Putamen (tissue), 1 donor: Measurements from ENCODE around the gene ZNF20.
"Not testable (repeated sequence)": the region's sequence is repeated elsewhere in the genome, so short reads cannot be mapped to it uniquely, and the experiment has no call there.

Experiments
- DNase-seq: peaks from one replicate; pipeline ENCODE4 v3.0.0-alpha.2; 2016; ENCODE audit warnings: low spot score

The ZNF20 gene

GRCh38 chr19:12112701-12113100 is 27.4 kb downstream of the ZNF20 start:
- DNase-seq, result no peak

- no peak for DNase-seq
These were observed 28.1 kb downstream of the ZNF20 start for GRCh38 chr19:12111943-12112637.

DNA sequence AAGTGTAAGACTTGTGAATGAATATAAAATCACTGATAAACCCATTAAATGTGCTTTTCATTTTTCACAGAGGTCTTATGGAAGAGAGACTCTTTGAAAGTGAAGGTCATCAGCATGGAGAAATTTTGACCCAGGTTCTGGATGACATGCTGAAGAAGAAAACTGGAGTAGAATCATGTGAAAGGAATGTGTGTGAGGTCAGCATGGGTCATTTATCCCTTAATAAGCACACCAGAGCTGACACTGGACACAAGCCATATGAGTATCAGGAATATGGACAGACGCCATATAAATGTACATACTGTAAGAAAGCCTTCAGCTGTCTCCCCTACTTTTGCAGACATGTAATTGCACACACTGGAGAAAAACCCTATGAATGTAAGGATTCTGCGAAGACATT is 29.0 kb downstream of the ZNF20 start:
- DNase-seq, result no peak

- DNase-seq, result not testable (repeated sequence)
These were observed 36.2 kb downstream of the ZNF20 start for GRCh38 chr19:12103909-12104308.

DNA sequence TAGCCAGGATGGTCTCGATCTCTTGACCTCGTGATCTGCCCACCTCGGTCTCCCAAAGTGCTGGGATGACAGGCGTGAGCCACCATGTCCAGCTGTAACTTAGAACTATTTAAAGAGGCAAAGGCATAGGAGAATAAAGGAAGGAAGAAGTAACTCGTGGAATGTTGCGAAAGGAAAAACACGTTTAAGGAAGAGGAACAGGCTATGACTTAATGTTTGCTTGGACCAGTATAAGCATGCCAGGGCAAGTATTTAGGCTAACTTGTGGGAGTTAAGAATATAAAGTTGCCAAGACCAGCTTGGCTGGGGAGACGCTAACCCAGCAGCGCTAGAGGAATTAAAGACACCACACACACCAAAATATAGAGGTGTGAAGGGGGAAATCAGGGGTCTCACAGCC is 42.1 kb downstream of the ZNF20 start:
- DNase-seq, result no peak

GRCh38 chr19:12095111-12095790 is 44.9 kb downstream of the ZNF20 start:
- DNase-seq, result no peak

DNA sequence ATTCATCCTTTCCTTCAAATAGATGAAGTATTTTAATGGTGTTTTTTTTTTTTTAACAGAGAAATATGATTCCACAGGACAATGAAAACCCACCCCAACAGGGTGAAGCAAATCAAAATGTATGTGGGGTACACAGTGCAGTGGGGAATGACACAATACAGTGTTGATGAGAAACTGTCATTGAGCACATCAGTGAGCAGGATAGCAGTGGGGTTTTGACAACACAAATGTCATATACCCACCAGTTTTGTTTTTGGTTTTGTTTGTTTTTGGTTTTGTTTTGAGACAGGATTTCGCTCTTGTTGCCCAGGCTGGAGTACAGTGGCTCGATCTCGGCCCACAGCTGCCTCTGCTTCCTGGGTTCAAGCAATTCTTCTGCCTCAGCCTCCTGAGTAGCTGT is 46.4 kb downstream of the ZNF20 start:
- DNase-seq, result no peak

GRCh38 chr19:12092956-12093355 is 47.2 kb downstream of the ZNF20 start:
- no peak for DNase-seq

DNA sequence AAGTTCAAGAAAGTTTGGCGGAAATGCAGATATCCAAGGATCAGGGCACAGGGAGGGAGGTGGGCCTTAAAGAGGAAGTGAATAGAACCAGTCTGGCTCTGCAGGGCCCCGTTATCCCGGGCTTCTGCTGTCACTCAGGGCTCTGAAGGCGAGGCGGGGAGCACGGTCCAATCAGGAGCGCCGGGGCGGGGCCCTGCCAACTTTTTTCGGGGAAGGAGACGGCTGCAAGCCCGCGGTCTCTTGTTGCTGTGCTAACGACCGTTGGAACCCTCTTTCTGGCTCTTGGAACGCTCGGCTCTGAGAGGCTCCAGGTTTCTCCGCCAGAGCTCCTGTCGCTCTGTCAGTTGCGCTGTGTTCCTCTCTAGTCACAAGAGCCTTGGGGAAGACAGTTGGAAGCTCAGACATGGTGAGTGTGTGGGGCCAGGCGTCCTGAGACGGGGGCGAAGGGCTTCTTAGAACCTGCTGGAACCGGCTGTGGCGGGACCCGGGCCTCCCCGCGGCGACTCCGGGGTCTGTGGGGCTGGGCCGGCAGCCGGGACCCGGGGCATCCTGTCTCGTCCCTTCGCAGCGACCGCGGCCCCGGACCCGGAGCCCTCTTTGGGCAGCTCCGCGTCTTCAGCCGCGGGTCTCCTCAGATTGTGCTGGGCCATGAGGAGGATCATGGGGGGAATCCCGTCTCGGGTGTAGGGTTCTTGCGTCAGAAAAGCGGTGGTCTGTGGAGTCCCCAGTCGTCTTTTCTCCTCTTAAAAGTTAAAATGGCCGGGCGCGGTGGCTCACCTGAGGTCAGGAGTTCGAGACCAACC is 47.9 kb downstream of the ZNF20 start:
- peak; percentile 73 for DNase-seq

DNA sequence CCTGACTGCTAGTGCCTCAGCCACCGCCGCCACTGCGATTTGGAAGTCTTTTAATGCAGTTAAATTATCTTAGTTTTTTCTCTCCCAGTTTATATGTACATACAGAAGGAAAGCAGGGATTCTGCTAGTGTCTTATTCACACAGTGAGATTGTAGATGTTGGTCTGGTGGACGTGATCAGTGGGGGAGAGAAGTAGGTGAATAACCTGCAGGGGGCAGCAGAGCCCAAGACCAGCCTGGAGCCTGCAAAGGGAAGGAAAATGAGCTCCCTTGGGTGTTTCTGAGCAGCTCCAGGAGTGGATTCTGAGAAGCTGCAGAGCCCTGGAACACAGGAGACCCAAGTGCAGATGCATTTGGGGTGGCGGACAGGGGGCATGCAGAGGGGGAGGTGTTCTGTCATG is 49.3 kb downstream of the ZNF20 start:
- peak; percentile 51 for DNase-seq

GRCh38 chr19:12085074-12085818 is 54.9 kb downstream of the ZNF20 start:
- no peak for DNase-seq

- not testable (repeated sequence) for DNase-seq
These were observed 56.8 kb downstream of the ZNF20 start for GRCh38 chr19:12083336-12083735.
